ENCODE data around the gene MAST4. TPM values are rescaled to one million over a fixed set of nuclear protein-coding genes. Genes with fewer than 3 reads are reported as not detected.

Gene MAST4
- total RNA-seq, 1 donor from 2014 or later = 17.2 TPM

DNA sequence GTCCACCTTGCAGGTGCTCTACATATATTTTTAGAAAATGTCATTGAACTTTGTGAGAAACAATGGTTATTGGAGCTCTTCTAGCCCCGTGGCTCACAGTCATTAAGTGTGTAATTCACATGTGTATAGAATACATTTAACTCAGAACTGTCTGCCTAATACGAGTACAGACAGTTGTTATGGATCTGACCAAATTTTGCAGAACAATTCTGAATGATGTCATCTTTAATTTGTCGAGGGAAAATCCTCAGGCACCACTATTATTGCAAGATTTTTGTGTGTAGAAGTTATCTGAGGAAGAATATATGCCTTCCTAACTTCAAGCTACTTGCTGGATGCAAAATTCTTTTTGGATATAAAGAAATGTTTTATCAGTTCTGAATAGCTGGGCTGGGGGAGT lies 383.5 kb downstream of the MAST4 start:
- ChIA-PET POLR2A (no interaction called here), CTCF (interaction anchor here (1.1 to 3.0 kb wide), 2 partner anchors 8 to 673 kb away, joined by 4 to 11 read pairs; no protein-coding TSS in a partner anchor)
- H3K27me3 Mint-ChIP-seq = peaks cover 7% of the 10 kb centered on the region
- H3K36me3 Mint-ChIP-seq (ENCODE audit: low read depth) = no peaks in the 10 kb centered on the region
- H3K27ac Mint-ChIP-seq = no peak overlapping the region
- H3K4me1 Mint-ChIP-seq = no peaks in the 10 kb centered on the region
- intact Hi-C loops (cut with micrococcal nuclease) = no loop called here
- H3K4me3 Mint-ChIP-seq = no peak overlapping the region
- H3K9me3 Mint-ChIP-seq = no peaks in the 10 kb centered on the region
- DNase-seq (no peak), ATAC-seq (ENCODE audit: low read depth) (no peak)
- TF ChIP-seq, protein P1, sequence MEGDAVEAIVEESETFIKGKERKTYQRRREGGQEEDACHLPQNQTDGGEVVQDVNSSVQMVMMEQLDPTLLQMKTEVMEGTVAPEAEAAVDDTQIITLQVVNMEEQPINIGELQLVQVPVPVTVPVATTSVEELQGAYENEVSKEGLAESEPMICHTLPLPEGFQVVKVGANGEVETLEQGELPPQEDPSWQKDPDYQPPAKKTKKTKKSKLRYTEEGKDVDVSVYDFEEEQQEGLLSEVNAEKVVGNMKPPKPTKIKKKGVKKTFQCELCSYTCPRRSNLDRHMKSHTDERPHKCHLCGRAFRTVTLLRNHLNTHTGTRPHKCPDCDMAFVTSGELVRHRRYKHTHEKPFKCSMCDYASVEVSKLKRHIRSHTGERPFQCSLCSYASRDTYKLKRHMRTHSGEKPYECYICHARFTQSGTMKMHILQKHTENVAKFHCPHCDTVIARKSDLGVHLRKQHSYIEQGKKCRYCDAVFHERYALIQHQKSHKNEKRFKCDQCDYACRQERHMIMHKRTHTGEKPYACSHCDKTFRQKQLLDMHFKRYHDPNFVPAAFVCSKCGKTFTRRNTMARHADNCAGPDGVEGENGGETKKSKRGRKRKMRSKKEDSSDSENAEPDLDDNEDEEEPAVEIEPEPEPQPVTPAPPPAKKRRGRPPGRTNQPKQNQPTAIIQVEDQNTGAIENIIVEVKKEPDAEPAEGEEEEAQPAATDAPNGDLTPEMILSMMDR (IDR thresholded peaks at IDR 0.05) = no peak

DNA sequence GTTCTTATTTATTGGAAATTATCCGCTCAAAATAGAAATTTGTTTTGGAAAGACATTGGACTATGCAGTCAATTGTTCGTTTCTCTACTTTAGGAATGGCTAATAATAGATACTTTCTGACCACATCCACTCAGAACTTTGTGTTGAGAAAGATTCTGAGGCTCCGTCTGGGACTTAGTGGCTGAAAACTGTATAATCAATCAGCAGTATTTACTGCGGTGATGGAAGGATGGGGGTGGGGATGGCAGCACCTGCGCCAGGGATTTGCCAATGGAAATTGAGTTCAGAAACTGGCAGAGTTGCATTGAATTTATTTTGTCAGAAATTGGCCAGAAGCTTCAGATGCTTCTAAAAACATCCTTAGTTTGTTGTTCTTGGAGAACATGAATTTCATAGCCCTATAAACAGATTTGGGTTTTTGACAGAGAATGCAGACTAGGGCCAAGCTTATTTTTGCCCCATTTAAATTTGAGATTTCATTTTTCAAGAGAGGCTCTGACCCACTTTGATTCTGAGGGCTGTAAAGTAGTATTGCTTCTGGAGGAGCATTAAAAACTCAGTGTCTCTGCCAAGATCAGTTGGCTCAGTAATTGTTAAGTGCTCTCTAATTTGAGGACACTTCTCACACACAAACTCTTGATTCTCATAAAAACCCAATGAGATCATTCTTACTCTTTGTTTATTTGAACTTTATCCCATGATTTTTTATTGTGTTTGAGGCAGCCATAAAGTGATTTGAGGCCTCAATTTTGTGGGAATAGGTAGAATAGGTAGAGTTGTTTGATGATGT lies 385.3 kb downstream of the MAST4 start:
- peaks cover 7% of the 10 kb centered on the region for H3K27me3 Mint-ChIP-seq

DNA sequence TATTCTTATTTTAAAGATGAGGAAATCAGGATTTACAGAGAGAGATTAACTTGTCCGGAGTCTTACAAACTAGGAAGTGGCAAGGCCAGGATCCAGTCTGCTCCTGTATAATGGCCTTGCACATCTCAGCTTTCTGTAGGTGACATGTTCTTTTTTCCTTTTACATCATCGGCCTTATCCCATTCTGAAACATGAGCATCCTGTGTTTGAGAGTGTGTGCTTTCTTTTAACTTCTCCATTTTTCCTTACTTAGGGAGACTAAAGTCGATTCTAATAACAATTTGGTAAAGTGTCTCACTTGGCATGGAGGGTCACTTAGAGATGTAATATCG lies 385.8 kb downstream of the MAST4 start:
- TF ChIP-seq, protein P1 (IDR thresholded peaks at IDR 0.05) = no peak
- peaks cover 7% of the 10 kb centered on the region for H3K27me3 Mint-ChIP-seq
- ChIA-PET POLR2A (interaction anchor here (0.6 kb wide), 1 partner anchor 185 kb away, joined by 10 read pairs; no protein-coding TSS in a partner anchor), CTCF (no interaction called here)
- H3K36me3 Mint-ChIP-seq (ENCODE audit: low read depth) = no peaks in the 10 kb centered on the region
- no peaks in the 10 kb centered on the region for H3K9me3 Mint-ChIP-seq
- H3K27ac Mint-ChIP-seq = no peak overlapping the region
- peaks cover 3% of the 10 kb centered on the region for H3K4me1 Mint-ChIP-seq
- H3K4me3 Mint-ChIP-seq = no peak overlapping the region
- ATAC-seq (ENCODE audit: low read depth) = no peak
- DNase-seq = no peak
- intact Hi-C loops (cut with micrococcal nuclease) = no loop called here

More for the DNA sequence above, 385.3 kb downstream of the MAST4 start:
- Mint-ChIP-seq H3K9me3 (no peaks in the 10 kb centered on the region), H3K36me3 (ENCODE audit: low read depth) (no peaks in the 10 kb centered on the region), H3K4me1 (peaks cover 3% of the 10 kb centered on the region), H3K27ac (no peak overlapping the region), H3K4me3 (no peak overlapping the region)
- TF ChIP-seq, protein P1 (IDR thresholded peaks at IDR 0.05) = no peak
- intact Hi-C loops (cut with micrococcal nuclease) = no loop called here
- no peak for DNase-seq
- ATAC-seq (ENCODE audit: low read depth) = no peak
- ChIA-PET CTCF (no interaction called here), POLR2A (interaction anchor here (0.6 kb wide), 1 partner anchor 185 kb away, joined by 10 read pairs; no protein-coding TSS in a partner anchor)

DNA sequence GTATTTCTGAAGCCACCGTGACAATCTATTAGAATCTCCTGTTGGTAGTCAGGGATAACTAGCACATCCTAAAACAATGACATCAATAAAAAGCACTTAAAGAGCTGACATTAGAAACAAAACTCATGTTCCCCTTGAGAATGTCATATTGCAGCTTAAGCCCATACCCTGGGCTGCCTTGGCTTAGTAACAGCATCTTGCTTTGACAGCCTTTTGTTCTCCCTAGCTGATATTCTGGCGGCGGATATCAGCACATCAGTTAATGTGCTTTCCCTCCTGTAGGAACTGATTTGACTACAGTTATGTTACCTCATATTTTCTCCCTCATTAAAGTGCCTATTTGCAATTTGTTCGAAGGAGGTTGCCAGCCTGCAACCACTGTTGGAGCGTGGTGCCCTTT lies 386.3 kb downstream of the MAST4 start:
- H3K9me3 Mint-ChIP-seq = no peaks in the 10 kb centered on the region
- DNase-seq (no peak), ATAC-seq (ENCODE audit: low read depth) (no peak)
- H3K27me3 Mint-ChIP-seq = peaks cover 7% of the 10 kb centered on the region
- TF ChIP-seq, protein P1 (IDR thresholded peaks at IDR 0.05) = no peak
- H3K36me3 Mint-ChIP-seq (ENCODE audit: low read depth) = no peaks in the 10 kb centered on the region
- H3K4me1 Mint-ChIP-seq = peaks cover 3% of the 10 kb centered on the region
- ChIA-PET CTCF (interaction anchor here (1.0 kb wide), 1 partner anchor 9 kb away, joined by 3 read pairs; no protein-coding TSS in a partner anchor), POLR2A (no interaction called here)
- H3K4me3 Mint-ChIP-seq = no peak overlapping the region
- H3K27ac Mint-ChIP-seq = no peak overlapping the region
- intact Hi-C loops (cut with micrococcal nuclease) = no loop called here

DNA sequence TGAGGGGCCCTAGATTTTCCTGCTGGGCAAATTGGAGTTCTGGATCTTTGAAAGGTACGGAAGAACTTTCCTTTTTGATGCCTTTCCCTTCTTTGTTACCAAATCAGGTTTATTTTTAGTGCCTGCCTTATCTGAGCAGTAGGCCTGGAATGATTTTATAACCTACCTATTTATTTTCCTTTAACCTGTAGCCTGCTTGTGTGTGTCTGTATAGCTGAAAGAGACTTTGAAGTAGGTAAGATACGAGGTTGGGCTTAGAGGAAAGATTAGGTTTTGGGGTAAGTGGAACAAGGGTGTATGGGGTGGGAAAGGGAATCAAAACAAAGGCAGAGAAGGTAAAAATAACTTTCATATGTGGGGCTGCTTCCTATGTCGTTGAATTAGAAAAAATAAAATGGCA lies 389.2 kb downstream of the MAST4 start:
- ATAC-seq (ENCODE audit: low read depth) (no peak), DNase-seq (no peak)
- H3K27me3 Mint-ChIP-seq = peaks cover 3% of the 10 kb centered on the region
- no peak overlapping the region for H3K4me3 Mint-ChIP-seq
- intact Hi-C loops (cut with micrococcal nuclease) = loop anchor here (5.0 kb wide), 1 partner anchor 172 kb away; no protein-coding TSS in a partner anchor
- no peaks in the 10 kb centered on the region for H3K9me3 Mint-ChIP-seq
- H3K36me3 Mint-ChIP-seq (ENCODE audit: low read depth) = no peaks in the 10 kb centered on the region
- no peak overlapping the region for H3K27ac Mint-ChIP-seq
- peaks cover 3% of the 10 kb centered on the region for H3K4me1 Mint-ChIP-seq
- ChIA-PET CTCF (interaction anchor here (1.7 kb wide), 1 partner anchor 16 kb away, joined by 5 read pairs; no protein-coding TSS in a partner anchor), POLR2A (no interaction called here)
- TF ChIP-seq, protein P1 (IDR thresholded peaks at IDR 0.05) = no peak

All from activated B cell treated with CpG ODN at 0.5 μM for 24 hours (primary cell).